Body of pancreas (tissue), 4 donors: ENCODE measurements around the gene DNPEP.

Experiments used
- CTCF ChIP-seq, 7 experiments: fragments of 450-650 bp in 4 of 7; fragments of 200-600 bp in 3 of 7; sonication (generic) in 3 of 7; IDR thresholded peaks; one replicate each; pipeline ENCODE4 v1.5.1; 2016 to 2019; ENCODE audit warnings: antibody characterized with exemption in 7 of 7
- POLR2A ChIP-seq, 3 donors: fragments of 450-650 bp; IDR thresholded peaks; one replicate each; pipeline ENCODE4 v1.6.1; 2016; ENCODE audit warnings: antibody characterized with exemption in 3 of 3, mild to moderate bottlenecking in 2 of 3

GRCh38 chr2:219418155-219419011 lies 30.7 kb upstream of the DNPEP start, which contains the start of gene DES:
- TF ChIP-seq CTCF (IDR thresholded peaks at IDR 0.05) = no peak
- no peak for TF ChIP-seq POLR2A (IDR thresholded peaks at IDR 0.05)
